Measurements from ENCODE around the gene BTBD1.

The BTBD1 gene

GRCh38 chr15:82999426-82999825 is 67.6 kb downstream of the BTBD1 start:
- DNase-seq (ENCODE audit: extremely low read depth in 1 of 2, low read depth in 1 of 2), result no peak

GRCh38 chr15:82995938-82996337 is 71.1 kb downstream of the BTBD1 start:
- no peak for DNase-seq (ENCODE audit: extremely low read depth in 1 of 2, low read depth in 1 of 2)

- DNase-seq (ENCODE audit: extremely low read depth in 1 of 2, low read depth in 1 of 2), result no peak
Measured at GRCh38 chr15:82995076-82995475, 72.0 kb downstream of the BTBD1 start.

GRCh38 chr15:82993144-82993543 is 73.9 kb downstream of the BTBD1 start:
- no peak for DNase-seq (ENCODE audit: extremely low read depth in 1 of 2, low read depth in 1 of 2)

- no peak for DNase-seq (ENCODE audit: extremely low read depth in 1 of 2, low read depth in 1 of 2)
Measured at GRCh38 chr15:82992436-82992998, 74.5 kb downstream of the BTBD1 start.

GRCh38 chr15:82986442-82986780 is 80.6 kb downstream of the BTBD1 start:
- DNase-seq (ENCODE audit: extremely low read depth in 1 of 2, low read depth in 1 of 2), result no peak

- DNase-seq (ENCODE audit: extremely low read depth in 1 of 2, low read depth in 1 of 2), result peak; percentile 61 to 88
Measured at GRCh38 chr15:82985688-82986441, 81.2 kb downstream of the BTBD1 start, which contains the start of gene RAMAC. Gene RAMAC, plus strand, starts transcription at chr15:82986210. Its CDS starts 2,809 bp downstream, at chr15:82989019.

- no peak for DNase-seq (ENCODE audit: extremely low read depth in 1 of 2, low read depth in 1 of 2)
Measured at GRCh38 chr15:82980981-82981380, 86.1 kb downstream of the BTBD1 start.

- no peak for DNase-seq (ENCODE audit: extremely low read depth in 1 of 2, low read depth in 1 of 2)
Measured at GRCh38 chr15:82979726-82980125, 87.3 kb downstream of the BTBD1 start.

- no peak for DNase-seq (ENCODE audit: extremely low read depth in 1 of 2, low read depth in 1 of 2)
Measured at GRCh38 chr15:82978438-82978837, 88.6 kb downstream of the BTBD1 start.

- DNase-seq (ENCODE audit: extremely low read depth in 1 of 2, low read depth in 1 of 2), result no peak
Measured at GRCh38 chr15:82977076-82977475, 90.0 kb downstream of the BTBD1 start.

- no peak for DNase-seq (ENCODE audit: extremely low read depth in 1 of 2, low read depth in 1 of 2)
Measured at GRCh38 chr15:82972990-82973389, 94.1 kb downstream of the BTBD1 start.

GRCh38 chr15:82971218-82971984 is 95.7 kb downstream of the BTBD1 start:
- no peak for DNase-seq (ENCODE audit: extremely low read depth in 1 of 2, low read depth in 1 of 2)

GRCh38 chr15:82970696-82971095 is 96.4 kb downstream of the BTBD1 start:
- no peak for DNase-seq (ENCODE audit: extremely low read depth in 1 of 2, low read depth in 1 of 2)

GRCh38 chr15:82970078-82970686 is 96.9 kb downstream of the BTBD1 start:
- no peak for DNase-seq (ENCODE audit: extremely low read depth in 1 of 2, low read depth in 1 of 2)

- DNase-seq (ENCODE audit: extremely low read depth in 1 of 2, low read depth in 1 of 2), result no peak
Measured at GRCh38 chr15:82969353-82969752, 97.7 kb downstream of the BTBD1 start.

GRCh38 chr15:82968066-82968465 is 99.0 kb downstream of the BTBD1 start:
- DNase-seq (ENCODE audit: extremely low read depth in 1 of 2, low read depth in 1 of 2), result no peak

- no peak for DNase-seq (ENCODE audit: extremely low read depth in 1 of 2, low read depth in 1 of 2)
Measured at GRCh38 chr15:82966671-82967071, 100.4 kb downstream of the BTBD1 start.
